Caco-2 (cell line): Measurements from ENCODE around the gene IRS2. TPM values are rescaled to one million over a fixed set of nuclear protein-coding genes. Genes with fewer than 3 reads are reported as not detected.

Experiments
- BruUV-seq: library from RNA; stranded (reverse); fragments of 400-500 nt; replicated peaks from 2 replicates; lab custom pipeline; 2021; lab: Mats Ljungman, UMichigan
- CTCF ChIA-PET: fragments of 300-600 bp; sonication (Branson Sonifier 250); formaldehyde crosslinking; loops from one replicate; lab custom pipeline; 2022; ENCODE audit warnings: antibody characterized with exemption; lab: Charles Lee
- POLR2A ChIA-PET: fragments of 300-600 bp; sonication (Branson Sonifier 250); formaldehyde crosslinking; loops from one replicate; lab custom pipeline; 2022; ENCODE audit warnings: antibody characterized with exemption; lab: Charles Lee
- DNase-seq, 2 experiments: peaks; one replicate each; pipeline versions ENCODE4 v3.0.0 to v3.0.0-alpha.2; 2020 to 2022
- H3K27me3 ChIP-seq: replicated peaks from 2 replicates; pipeline ENCODE4 v1.6.0; 2011; ENCODE audit warnings: low read length; ENCODE audit not compliant: control insufficient read depth, insufficient read depth
- H3K36me3 ChIP-seq: 2 replicates; pipeline ENCODE4 v1.5.1; 2011; ENCODE audit warnings: low read length; ENCODE audit not compliant: control insufficient read depth, insufficient read depth
- H3K4me1 ChIP-seq: fragments of 250-450 bp; sonication (Bioruptor Pico); 2 replicates; pipeline ENCODE4 v1.5.1; 2020; ENCODE audit warnings: mild to moderate bottlenecking
- H3K4me3 ChIP-seq: 2 replicates; pipeline ENCODE4 v1.5.1; 2011; ENCODE audit warnings: low read depth, mild to moderate bottlenecking, control low read depth, low read length
- H3K9me3 ChIP-seq: fragments of 250-450 bp; sonication (Bioruptor Pico); 2 replicates; pipeline ENCODE4 v1.5.1; 2020; ENCODE audit warnings: mild to moderate bottlenecking, moderate library complexity
- H3K27ac Mint-ChIP-seq: one replicate; pipeline ENCODE4 v1.8.0; 2022; ENCODE audit warnings: mixed read lengths; ENCODE audit not compliant: unreplicated experiment
- H3K27me3 Mint-ChIP-seq: one replicate; pipeline ENCODE4 v1.8.0; 2022; ENCODE audit warnings: mixed read lengths; ENCODE audit not compliant: insufficient read depth, unreplicated experiment
- H3K36me3 Mint-ChIP-seq: one replicate; pipeline ENCODE4 v1.8.0; 2022; ENCODE audit warnings: mild to moderate bottlenecking, mixed read lengths; ENCODE audit not compliant: insufficient read depth, unreplicated experiment
- H3K4me1 Mint-ChIP-seq: one replicate; pipeline ENCODE4 v1.8.0; 2022; ENCODE audit warnings: low read depth, mixed read lengths; ENCODE audit not compliant: unreplicated experiment
- H3K4me3 Mint-ChIP-seq: one replicate; pipeline ENCODE4 v1.8.0; 2022; ENCODE audit warnings: mild to moderate bottlenecking, moderate library complexity, mixed read lengths; ENCODE audit not compliant: unreplicated experiment
- H3K9me3 Mint-ChIP-seq: one replicate; pipeline ENCODE4 v1.8.0; 2022; ENCODE audit warnings: mixed read lengths; ENCODE audit not compliant: unreplicated experiment
- CTCF ChIP-seq, 2 experiments: fragments of 200-600 bp in 1 of 2; IDR thresholded peaks; 1 replicate in 1 of 2; 2 replicates in 1 of 2; pipeline versions ENCODE4 v1.5.1 to v1.8.0; 2011 to 2022; ENCODE audit warnings: antibody characterized with exemption in 1 of 2, control low read depth in 1 of 2, inconsistent platforms in 1 of 2, low read depth in 1 of 2, low read length in 1 of 2, mild to moderate bottlenecking in 1 of 2, moderate library complexity in 1 of 2; ENCODE audit not compliant: insufficient read depth in 1 of 2, severe bottlenecking in 1 of 2, unreplicated experiment in 1 of 2
- intact Hi-C: fragments of 100-400 bp; cut with micrococcal nuclease; formaldehyde crosslinking; loops from one replicate; pipeline ENCODE4 v1.10.0; 2022; ENCODE audit not compliant: unreplicated experiment
- total RNA-seq: library from RNA; stranded (reverse); gene quantifications from 2 replicates; pipeline ENCODE4 v1.2.3, GENCODE V29; 2022

The IRS2 gene
- total RNA-seq, 1 experiment from 2014 or later, result 5.5 TPM

- H3K4me3 Mint-ChIP-seq, result peak overlapping the region; percentile 11
- no peaks in the 10 kb centered on the region for H3K4me1 Mint-ChIP-seq
- H3K9me3 ChIP-seq, result no peaks in the 10 kb centered on the region
- H3K9me3 Mint-ChIP-seq, result no peaks in the 10 kb centered on the region
- ChIA-PET CTCF (no interaction called here), POLR2A (no interaction called here)
- no peak for DNase-seq
- intact Hi-C loops, result loop anchor here (5.0 to 10.0 kb wide), 2 partner anchors 514 to 776 kb away; no protein-coding TSS in a partner anchor
- H3K27me3 ChIP-seq, result no peaks in the 10 kb centered on the region
- H3K27ac Mint-ChIP-seq, result no peak overlapping the region
- H3K27me3 Mint-ChIP-seq, result peaks cover 20% of the 10 kb centered on the region
- BruUV-seq, result no TSS peak
- TF ChIP-seq CTCF (IDR thresholded peaks at IDR 0.05; ENCODE audit: insufficient read depth in 1 of 2, low read depth in 1 of 2, low read length in 1 of 2, severe bottlenecking in 1 of 2, unreplicated experiment in 1 of 2), result no peak
- H3K4me1 ChIP-seq, result peaks cover 4% of the 10 kb centered on the region; the same call in 1 of the 2 replicates
- no peaks in the 10 kb centered on the region for H3K36me3 Mint-ChIP-seq
- no peak overlapping the region for H3K4me3 ChIP-seq
- H3K36me3 ChIP-seq, result no peaks in the 10 kb centered on the region
Measured at GRCh38 chr13:109788372-109789111, 2.2 kb upstream of the IRS2 start.

- peak in 1 of 2 experiments; percentile 52 for DNase-seq
- no peaks in the 10 kb centered on the region for H3K27me3 ChIP-seq
- POLR2A ChIA-PET, result no interaction called here
- Mint-ChIP-seq H3K4me1 (no peaks in the 10 kb centered on the region), H3K36me3 (peaks cover 6% of the 10 kb centered on the region), H3K4me3 (peak overlapping the region; percentile 71), H3K27ac (no peak overlapping the region), H3K9me3 (no peaks in the 10 kb centered on the region), H3K27me3 (peaks cover 20% of the 10 kb centered on the region)
- CTCF ChIA-PET, result interaction anchor here (0.7 kb wide), 1 partner anchor 32 kb away, joined by 3 read pairs; no protein-coding TSS in a partner anchor
- no peaks in the 10 kb centered on the region for H3K36me3 ChIP-seq
- peaks cover 4% of the 10 kb centered on the region; the same call in 1 of the 2 replicates for H3K4me1 ChIP-seq
- intact Hi-C loops, result loop anchor here (1.0 to 10.0 kb wide), 3 partner anchors 16 to 775 kb away; no protein-coding TSS in a partner anchor
- H3K4me3 ChIP-seq, result peak overlapping the region; percentile 61
- BruUV-seq, result no TSS peak
- H3K9me3 ChIP-seq, result no peaks in the 10 kb centered on the region
- no peak for TF ChIP-seq CTCF (IDR thresholded peaks at IDR 0.05; ENCODE audit: insufficient read depth in 1 of 2, low read depth in 1 of 2, low read length in 1 of 2, severe bottlenecking in 1 of 2, unreplicated experiment in 1 of 2)
Measured at GRCh38 chr13:109787135-109787954, 962 bp upstream of the IRS2 start.

GRCh38 chr13:109785892-109786450 lies 412 bp downstream of the IRS2 start:
- H3K9me3 ChIP-seq, result no peaks in the 10 kb centered on the region
- intact Hi-C loops, result loop anchor here (1.0 to 10.0 kb wide), 5 partner anchors 199 to 825 kb away; no protein-coding TSS in a partner anchor
- CTCF ChIA-PET, result no interaction called here
- no peaks in the 10 kb centered on the region for H3K36me3 ChIP-seq
- H3K4me3 ChIP-seq, result peak overlapping the region; percentile 61
- no peak for TF ChIP-seq CTCF (IDR thresholded peaks at IDR 0.05; ENCODE audit: insufficient read depth in 1 of 2, low read depth in 1 of 2, low read length in 1 of 2, severe bottlenecking in 1 of 2, unreplicated experiment in 1 of 2)
- H3K4me1 ChIP-seq, result peaks cover 4% of the 10 kb centered on the region; the same call in 1 of the 2 replicates
- no TSS peak for BruUV-seq
- POLR2A ChIA-PET, result no interaction called here
- Mint-ChIP-seq H3K4me1 (no peaks in the 10 kb centered on the region), H3K9me3 (no peaks in the 10 kb centered on the region), H3K36me3 (peaks cover 6% of the 10 kb centered on the region), H3K4me3 (peak overlapping the region; percentile 71), H3K27ac (no peak overlapping the region), H3K27me3 (peaks cover 15% of the 10 kb centered on the region)
- no peaks in the 10 kb centered on the region for H3K27me3 ChIP-seq
- no peak for DNase-seq
